B cell (primary cell): Measurements from ENCODE around the gene GPR137B.

ENCODE experiments used
- CTCF ChIP-seq: fragments of 200-600 bp; IDR thresholded peaks from one replicate; pipeline ENCODE4 v1.8.0; 2022; ENCODE audit warnings: antibody characterized with exemption, mild to moderate bottlenecking
- EZH2 ChIP-seq: IDR thresholded peaks from 2 replicates; pipeline ENCODE4 v1.6.1; 2012; ENCODE audit warnings: borderline replicate concordance, low read depth, mild to moderate bottlenecking, moderate library complexity, low read length; ENCODE audit not compliant: insufficient read depth, poor library complexity, severe bottlenecking

GRCh38 chr1:236128646-236129178, 13.6 kb upstream of the GPR137B start:
- TF ChIP-seq CTCF (no peak), EZH2 (no peak)
